SIG-M5 (cell line): ENCODE results near the gene KIRREL1.

ENCODE experiments used
- DNase-seq: peaks from one replicate; lab custom pipeline; 2025; lab: John Stamatoyannopoulos, UW

Gene KIRREL1

GRCh38 chr1:158007667-158008386 lies 14.4 kb downstream of the KIRREL1 start:
- DNase-seq: no peak

- DNase-seq: no peak
These were observed 15.2 kb downstream of the KIRREL1 start for GRCh38 chr1:158008630-158009029.

DNA sequence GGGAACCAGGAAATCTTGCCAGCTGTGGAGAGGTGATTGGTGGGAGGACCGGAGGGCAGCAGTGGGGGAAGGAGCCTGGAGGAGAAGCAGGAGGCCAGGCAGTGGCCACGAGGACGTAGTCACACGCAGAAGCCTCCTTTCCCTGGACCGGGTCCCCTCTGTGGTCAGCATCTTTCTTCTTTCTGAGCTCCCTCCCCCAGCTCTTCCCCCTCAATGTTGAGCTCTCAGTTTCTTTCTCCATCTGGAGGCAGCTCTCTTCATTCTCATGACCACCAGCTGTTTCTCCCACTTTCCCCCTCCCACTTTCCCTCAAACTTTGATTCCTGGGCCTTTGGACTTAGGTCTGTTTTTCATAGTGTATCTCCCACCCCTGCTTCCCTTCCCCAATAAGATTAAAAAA lies 18.3 kb downstream of the KIRREL1 start:
- no peak for DNase-seq

DNA sequence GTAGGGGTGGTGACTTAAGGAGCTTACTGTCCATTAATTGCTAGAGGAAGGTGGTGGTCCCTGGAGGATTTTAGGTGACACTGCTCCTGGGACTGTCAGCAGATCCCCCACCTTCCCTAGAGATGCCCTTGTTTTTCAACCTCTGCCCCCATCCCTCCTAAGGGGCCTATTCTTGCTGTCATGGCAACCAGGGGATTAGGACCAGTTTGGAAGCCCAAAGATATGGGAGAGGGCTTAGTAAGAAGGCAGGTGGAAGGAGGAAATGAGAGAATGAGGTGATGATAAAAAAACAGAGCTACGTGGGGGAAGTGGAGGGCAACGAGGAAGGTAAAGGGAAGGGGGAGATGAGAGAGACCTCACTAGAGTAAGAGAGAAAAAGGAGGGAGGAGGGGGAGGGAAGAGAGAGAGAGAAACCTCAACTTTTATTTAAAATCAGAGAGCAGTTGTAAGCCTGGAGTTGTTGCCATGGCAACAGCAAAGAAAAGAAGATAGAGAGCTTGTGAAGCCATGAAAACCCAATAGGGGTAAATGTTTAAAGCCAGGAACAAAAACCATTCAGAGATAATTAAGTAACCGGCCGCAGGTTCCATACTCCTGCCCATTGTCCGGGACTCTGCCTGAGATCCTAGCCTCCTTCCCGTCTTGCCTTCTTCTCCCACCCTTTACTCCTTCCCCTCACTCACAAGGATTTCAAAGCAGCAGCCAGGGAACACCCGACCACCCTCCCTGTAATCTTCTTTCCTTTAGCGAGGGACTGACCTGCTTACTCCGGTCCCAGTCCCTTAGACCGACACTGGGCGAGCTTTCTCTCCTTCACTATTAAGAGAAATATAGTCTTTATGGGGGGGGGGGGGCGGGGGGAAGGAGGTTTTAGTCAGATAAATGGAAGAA lies 20.6 kb downstream of the KIRREL1 start:
- no peak for DNase-seq

DNA sequence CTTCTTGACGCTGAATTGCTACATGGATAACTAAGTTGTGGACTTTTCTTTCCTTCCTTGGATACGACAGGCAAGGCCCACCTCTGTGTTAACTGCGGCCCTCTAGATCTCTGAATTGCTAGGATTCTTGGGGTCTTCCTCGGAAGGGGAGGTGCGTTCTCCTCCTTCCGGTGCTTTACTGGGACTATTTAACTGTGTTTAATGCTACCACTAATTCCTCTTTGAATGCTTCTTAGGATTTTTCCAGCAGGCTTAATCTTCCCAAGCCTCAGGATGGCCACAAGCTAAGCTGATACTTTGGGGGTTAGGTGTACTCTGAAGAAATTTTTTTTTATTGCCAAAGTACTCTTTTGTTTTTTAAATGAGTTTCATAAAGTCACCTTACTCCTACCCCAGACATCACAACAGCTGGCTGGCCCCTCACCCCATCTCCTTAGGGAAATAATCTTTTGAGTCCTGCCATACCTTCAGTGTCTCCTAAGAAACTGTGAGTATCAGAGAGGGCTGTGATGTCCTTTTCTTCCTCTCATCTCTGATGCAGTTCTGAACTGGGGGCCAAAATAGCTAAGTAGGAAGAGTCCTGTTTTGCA lies 21.4 kb downstream of the KIRREL1 start:
- no peak for DNase-seq

DNA sequence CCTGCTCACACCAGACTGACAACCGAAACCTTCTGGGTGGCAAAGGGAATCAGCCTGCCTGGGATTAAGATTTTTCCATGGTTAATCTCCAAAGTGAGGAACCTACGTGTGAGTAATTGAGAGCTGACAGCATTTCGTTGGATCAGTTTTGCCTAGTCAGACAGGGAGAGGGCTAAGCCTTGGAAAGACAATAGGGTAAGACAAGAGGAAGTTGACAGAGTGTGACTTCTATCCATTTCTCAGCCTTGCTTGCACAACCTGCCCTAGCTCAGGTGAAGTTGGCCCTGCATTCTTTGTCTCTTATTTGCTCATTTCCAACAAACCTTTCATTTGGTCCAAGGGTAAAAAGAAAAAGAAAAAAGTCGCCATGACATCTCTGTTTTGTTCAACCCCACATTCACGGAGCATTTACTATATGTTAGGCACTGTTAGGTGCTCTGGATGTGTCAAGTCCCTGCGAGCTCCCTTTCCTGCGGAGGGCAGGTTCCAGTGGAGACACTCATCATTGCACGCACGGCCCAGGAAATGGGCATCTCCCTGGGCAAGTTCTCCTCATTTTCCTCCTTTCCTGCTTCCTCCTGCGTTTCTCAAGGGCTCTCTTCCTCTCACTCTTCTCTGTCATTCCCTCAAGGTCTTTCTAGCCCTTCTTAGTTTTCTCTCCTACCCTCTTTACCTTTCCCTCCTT lies 23.3 kb downstream of the KIRREL1 start:
- DNase-seq: no peak

GRCh38 chr1:158017800-158018595 lies 24.6 kb downstream of the KIRREL1 start:
- DNase-seq: no peak

DNA sequence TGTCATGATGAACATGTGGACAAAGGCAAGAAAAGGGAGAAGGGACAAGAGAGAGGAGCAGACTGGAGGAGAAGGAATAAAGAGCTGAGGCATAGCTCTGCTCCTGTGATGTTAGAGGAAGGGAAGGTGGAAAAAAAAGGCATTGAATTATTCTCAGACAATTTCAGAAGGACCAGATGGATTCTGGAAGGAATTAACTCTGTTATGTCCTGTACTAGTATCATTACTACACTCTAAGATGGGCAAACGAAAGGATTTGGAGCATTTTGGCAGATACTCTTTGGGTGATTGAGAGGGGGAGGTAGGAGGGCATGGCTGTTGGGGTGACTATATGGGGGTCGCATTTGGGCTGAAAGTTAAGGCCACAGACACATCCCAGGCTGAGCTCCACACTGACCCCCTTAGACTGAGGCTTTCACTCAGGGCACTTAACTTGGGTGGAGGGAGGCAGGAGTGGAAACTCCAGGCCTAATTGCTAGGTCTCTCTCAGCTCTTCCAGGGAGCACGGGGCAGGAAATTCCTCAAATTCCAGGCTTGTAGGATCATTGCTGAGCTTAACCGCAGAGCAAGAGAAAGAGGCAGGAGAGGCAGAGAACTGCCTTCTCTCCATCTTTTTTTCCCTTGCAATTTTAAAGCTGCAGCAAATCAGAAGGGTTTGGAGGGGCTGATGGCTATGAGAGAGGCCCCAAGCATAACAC lies 25.9 kb downstream of the KIRREL1 start:
- no peak for DNase-seq

DNA sequence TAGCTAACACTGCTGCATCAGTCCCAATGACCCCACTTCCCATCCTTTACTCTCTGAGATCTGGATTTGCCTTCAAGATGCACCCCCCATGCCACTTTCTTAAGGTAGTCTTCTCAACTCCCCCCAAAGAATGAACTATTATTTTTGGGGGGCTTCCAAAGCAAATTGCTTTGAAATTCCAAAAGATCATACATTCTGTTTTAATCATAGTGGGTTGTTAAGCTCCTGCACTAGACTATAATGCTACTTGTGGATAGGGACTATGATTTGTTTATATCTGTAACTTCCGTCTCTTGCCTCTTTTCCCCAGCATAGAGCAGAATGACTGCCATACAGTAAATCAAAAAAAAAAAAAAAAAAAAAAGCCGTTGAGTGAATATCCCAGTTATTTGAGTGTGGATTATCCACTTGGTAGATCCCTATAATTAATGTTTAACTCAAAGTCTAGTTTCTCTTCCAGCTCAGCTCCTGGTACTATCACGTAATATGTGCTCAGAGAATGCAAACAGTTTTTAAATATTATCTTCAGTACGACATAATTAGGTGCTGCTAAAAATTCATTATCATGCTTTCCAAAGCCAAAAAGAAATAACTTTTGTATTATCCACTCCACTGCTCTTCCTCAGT lies 26.9 kb downstream of the KIRREL1 start:
- DNase-seq: no peak

DNA sequence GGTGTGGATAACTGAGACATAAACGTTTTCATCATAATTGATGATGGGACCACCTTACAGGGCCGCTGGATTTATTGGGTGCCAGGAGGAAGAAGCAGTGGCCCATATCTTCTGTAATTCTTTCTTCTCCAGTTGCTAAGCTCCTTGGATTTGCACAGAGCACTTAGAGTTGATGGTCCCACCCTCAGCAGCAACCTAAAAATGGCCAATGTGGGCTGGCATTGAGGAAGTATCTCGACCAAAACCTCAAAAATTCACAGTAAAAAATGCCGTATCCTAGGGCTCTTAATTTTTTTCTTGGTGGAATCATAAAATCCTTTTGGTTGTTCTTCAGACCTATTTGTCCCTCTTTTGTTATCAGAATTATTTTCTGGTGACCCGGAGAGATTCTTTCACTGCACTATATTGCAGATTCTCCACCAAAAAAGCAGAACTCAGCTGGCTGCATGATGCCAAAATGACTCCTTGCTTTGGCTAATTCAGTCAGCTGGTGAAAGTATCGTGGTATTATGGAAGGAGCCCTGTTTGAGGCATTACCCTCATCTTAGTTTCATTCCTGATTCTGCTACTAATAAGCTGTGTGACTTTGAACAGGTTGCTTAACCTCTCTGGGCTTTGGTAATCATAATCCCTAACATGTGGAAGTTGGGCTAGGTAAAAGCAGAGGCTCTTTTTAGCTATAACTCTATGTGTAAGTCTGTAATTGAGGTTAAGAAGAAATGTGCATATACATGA lies 27.6 kb downstream of the KIRREL1 start:
- no peak for DNase-seq

DNA sequence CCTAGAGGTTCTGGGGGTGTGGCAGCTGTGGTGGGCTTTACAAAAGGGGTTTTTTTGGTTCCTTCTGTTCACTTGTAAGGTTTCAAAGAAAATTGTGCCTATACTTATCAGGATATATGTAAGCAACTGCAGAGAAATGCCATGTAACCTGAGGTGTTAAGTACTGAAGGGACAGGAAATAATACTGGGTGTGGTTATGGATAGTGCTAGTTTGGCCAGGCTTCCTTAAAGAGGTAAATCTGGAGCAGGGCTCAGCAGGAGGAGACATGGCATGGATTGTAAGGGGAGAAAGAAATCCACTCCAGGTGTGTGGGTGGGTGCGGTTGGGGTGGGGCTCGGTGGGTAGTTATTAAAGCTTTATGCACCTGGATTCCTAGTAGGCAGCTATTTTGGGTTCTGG lies 28.3 kb downstream of the KIRREL1 start:
- no peak for DNase-seq

DNA sequence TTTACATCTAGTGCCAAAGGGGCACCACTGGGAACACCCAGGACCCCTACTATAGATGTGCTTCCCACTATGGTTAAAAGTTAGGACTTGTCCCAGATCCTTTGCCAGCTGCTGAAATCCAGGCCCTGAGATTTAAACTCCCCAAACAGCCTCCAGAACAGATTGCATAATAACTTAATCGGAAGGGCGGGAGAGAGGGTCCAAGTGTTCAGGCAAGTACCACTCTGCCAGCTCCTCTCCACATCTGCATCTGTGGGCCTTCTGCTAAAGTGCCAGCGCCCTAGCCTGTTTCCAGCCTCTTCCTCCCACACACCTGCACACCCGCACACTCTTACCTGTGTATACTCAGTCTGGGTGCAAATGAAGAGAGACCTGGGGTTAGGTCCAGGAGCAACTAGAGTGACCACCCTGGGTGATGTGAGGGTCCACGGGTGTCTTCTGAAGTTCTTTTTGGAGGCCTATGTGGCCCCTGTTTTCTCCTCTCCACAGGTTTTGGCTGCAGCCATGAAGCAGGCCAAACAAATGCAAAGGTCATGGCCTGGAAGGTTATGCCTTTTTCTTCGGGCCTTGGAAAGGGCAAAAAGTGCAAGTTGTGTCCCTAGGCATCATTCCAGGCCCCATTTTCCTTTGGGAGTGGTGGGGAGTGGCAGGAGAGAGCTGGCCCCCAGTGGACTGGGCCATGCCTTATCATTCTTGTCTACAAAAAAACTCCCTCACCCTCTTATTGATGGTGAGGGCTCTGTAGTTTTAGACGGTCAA lies 29.3 kb downstream of the KIRREL1 start:
- no peak for DNase-seq

GRCh38 chr1:158024737-158025136 lies 31.3 kb downstream of the KIRREL1 start:
- no peak for DNase-seq

GRCh38 chr1:158025576-158026230 lies 32.3 kb downstream of the KIRREL1 start:
- DNase-seq: no peak

DNA sequence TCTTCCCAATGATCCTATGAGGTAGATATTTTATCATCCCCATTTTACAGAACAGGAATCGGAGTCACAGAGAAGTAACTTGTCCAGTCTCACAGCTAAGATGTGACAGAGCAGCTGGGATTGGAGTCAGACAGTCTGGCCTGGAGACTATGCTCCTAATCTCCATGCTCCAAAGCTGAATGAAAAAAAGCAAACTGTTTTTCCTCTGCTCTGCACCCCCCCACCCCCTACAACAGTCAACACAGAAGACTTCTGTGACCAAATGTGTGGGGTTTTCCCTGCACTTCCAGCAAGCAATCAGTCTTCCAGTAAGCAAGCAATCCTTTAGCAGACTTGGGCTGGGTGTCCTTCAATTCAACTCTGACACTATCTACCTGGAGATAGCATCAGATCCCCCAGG lies 33.2 kb downstream of the KIRREL1 start:
- no peak for DNase-seq

- DNase-seq: no peak
These were observed 34.1 kb downstream of the KIRREL1 start for GRCh38 chr1:158027508-158027907.

- DNase-seq: no peak
These were observed 35.5 kb downstream of the KIRREL1 start for GRCh38 chr1:158028969-158029368.

- no peak for DNase-seq
These were observed 41.6 kb downstream of the KIRREL1 start for GRCh38 chr1:158035014-158035413.
